ENCODE results near the gene ASIC1.

The ASIC1 gene

DNA sequence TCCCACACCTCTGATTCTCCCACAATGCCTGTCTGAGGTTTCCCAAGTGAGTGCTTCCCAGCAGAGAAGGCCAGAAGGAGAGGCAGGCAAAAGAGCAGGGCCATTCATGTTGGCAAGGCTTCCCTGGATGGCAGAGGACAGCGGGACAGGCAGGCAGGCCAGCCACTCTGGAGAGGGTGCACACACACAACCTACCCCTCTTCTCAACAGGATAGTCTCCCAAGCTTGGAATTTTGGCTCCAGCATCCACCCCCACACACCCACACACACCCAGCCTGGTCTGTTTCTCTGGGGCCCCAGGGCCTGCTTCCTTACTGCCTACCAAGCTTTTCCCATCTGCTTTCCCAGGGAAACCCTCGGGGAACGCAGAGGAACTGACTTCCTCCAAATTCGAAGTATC lies 16.7 kb upstream of the ASIC1 start:
- no peak for DNase-seq (ENCODE audit: low spot score)

DNA sequence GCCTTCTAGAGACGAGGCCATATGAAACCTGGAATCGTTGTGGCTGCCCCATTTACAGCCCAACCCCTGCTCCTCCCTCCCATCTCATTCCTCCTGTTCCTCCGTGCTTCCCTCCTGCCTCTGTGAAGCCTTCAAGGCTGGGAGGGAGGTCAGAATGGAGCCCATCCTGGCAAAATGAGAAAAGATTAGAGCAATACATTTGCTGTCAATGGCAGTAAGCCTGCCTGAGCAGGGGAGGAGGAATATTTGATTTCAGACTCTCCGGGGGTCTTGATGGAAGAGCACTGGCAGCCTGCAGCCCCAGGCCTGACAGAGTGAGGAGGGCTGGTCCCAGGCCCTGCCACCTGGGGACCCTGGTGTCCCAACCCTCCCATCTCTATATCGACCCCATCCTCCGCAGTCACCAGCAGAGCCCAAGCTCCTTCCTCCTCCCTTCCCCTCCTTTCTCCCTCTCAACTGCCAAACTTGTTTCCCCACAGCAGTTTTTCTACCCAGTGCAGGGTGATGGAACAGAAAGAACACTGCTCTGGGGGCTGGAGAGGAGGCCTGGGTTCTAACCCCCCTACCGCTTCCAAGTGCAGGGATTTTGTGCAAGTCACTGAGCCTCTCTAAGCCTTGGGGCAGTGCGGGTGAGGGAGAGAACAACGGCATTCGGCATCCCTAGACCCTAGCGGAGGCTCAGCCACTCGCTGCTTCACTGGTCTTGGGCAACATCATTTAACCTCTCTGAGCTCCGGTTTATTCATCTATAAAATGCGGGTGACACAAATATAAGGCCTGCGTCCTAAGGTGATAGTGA lies 16.1 kb upstream of the ASIC1 start:
- DNase-seq (ENCODE audit: low spot score), result no peak

DNA sequence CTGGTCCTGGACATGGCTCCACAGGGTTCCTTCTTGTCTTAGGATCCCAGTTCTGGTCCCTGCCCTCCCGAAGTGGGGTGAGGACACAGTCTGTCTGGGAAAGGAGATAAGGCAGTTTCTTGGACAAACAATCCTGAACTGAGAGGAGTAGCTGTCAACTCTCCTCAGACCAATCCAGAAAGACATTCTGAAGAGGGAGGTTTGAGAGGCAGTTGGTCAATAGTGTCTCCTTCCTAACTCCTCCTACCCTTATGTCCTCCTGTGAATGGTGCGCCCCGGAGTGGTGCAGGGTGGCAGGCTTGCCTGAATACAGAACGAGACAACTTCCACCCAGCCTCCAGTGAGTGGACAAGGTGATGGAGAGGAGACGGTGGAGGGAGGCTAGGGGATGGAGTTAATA lies 15.4 kb upstream of the ASIC1 start:
- DNase-seq (ENCODE audit: low spot score), result no peak

DNA sequence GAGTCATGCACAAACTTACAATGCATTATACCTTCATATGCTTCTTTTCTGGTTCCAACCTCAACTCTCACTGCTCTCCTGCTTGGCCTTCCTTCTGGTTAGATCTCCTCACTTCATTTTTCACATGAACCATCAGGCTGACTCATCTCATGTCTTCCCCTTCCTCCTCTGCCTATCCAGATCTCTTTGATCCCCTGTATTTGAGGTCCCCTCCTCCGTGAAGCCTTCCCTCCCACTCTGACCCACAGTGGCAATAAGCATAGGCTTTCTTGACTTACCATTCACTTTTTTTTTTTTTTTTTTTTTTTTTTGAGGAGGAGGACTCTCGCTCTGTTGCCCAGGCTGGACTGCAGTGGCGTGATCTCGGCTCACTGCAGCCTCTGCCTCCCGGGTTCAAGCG lies 14.7 kb upstream of the ASIC1 start:
- DNase-seq (ENCODE audit: low spot score), result no peak

DNA sequence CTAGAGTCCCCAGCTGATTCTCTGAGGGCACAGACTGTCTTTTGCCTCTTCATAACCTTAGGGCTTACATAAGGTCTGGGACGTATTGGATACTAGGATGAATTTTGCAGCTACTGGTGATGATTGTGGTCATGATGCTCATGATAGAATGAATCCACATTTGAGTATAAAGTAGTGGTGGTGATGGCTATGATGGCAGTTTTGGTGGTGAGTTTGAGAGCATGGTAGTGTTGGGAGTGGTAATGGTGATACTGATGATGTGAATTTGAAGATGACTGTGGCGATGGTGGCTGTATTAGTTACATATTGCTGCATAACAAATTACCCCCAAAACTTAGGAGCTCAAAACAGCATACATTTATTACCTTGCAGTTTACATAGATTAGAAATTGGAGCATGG lies 14.1 kb upstream of the ASIC1 start:
- no peak for DNase-seq (ENCODE audit: low spot score)

DNA sequence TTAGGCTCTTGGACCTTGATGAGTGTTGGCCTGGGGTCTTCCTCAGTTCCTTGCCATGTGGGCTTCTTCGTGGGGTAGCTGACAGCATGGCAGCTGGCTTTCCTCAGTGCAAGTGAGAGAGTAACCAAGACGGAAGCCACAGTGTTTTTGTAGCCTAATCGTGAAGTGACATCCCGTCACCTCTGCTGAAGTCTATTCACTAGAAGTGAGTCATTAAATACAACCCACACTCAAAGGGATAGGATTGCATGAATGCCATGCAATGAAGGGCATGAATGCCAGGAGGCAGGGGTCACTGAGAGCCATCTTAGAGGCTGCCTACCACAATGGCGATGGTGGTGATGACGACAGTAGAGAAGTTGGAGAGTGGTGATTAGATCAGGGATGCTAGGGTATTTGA lies 13.5 kb upstream of the ASIC1 start:
- no peak for DNase-seq (ENCODE audit: low spot score)

DNA sequence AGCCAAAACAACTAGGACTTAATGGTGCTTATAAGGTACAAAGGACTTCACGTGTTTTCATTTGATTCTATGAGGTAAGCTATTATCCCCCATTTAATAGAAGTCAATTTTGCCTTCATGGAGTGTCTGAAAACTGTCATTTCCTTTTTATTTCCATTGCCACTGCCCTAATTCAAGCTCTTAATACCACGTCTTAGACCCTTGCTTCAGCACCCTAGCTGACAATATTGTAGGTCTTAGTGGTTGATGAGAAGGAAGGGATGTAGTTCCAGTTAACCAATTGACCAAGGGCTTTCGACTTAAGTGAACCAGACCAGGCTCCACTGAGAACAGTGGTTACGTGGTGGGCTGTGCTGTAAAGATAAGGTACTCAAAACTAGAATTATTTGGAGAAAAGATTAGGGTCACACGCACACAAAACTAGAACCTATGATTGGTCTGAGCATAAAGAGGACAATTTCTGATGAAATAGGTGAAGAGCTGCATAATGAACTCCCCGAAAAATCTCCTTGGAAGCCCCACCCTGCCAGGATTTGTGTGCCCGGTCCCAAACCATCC lies 9.6 kb upstream of the ASIC1 start:
- DNase-seq (ENCODE audit: low spot score), result no peak

DNA sequence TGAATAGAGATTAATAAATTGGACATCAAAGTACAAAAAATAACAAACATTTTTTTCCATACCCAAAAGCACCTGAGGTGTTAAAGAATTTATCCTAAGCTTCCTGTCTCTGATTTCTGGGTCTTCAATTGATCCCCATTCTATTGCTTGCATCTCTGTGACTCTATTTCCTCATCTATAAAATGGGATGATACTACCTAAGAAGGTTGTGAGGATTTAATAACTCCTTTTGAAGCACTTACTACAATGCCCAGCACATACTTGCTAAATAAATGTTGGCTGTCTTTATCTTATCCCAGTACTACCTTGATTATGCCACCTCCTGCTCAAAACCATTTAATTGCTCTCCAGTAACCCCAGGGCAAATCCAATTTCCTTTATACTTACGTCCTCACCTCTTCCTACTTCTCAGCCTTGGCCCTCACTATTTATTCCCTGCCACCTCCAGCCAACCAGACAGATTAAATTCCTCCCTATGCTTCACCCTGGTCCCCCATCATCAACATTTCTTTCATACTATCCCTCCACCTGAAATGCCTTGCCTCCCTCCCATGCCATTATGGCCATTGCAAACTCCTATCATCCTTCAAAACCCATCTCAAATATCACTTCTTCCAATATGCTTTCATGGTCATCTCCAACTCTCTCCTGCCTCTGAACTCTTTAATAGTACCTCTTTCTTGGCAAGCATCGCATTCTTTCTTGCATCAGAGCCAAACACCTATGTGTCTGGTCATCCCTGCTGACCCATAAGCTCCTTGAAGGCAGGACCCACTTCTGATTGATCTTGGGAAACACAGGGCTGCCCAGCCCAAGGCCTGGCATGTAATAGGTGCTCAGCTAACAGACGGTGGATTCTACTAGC lies 7.9 kb upstream of the ASIC1 start:
- no peak for DNase-seq (ENCODE audit: low spot score)

DNA sequence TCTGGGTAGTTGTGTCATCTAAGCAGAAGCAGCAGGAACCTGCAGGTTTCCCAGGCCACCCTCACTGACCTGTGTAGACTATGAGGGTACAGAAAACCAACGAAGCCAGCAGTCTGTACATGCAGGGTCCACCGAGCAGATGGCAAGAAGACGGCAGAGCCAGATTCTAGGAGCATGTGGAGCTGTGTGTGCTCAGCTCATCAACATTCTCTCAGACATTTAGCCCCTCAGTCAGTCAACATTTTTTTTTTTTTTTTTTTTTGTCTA lies 7.3 kb upstream of the ASIC1 start:
- no peak for DNase-seq (ENCODE audit: low spot score)

DNA sequence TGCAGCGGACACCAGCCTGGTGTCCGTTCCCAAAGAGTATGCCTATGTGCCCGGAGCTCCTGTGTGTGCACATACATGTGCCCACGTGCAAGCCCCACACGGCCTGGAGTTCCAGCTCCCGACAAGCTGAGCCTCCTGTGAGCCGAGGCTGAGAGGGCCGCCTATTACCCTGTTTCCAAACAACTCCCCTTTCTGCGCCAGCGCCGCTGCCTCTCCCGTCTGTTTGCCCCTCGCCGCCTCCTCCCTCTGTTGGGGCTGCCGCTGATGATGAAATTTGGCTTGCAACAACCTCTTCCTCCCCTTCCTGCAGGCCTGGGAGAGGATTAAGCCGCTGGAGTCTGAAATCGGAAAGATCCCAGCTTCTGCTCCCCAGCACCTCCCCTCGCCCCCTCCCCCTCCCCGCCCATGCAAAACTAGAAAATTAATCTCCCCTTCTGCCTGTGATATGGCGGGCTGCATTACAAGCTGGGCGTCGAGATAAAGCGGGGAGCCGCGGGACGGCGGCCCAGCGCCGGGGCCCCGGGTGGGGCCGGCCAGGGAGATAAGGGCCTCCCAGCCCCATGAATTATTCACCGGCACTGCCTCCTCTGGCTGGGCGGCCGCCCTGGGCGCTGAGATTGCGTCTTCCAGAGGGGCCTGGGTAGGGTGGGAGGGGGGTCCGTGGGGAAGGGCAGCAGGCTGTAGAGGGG lies 6.8 kb upstream of the ASIC1 start:
- no peak for DNase-seq (ENCODE audit: low spot score)

DNA sequence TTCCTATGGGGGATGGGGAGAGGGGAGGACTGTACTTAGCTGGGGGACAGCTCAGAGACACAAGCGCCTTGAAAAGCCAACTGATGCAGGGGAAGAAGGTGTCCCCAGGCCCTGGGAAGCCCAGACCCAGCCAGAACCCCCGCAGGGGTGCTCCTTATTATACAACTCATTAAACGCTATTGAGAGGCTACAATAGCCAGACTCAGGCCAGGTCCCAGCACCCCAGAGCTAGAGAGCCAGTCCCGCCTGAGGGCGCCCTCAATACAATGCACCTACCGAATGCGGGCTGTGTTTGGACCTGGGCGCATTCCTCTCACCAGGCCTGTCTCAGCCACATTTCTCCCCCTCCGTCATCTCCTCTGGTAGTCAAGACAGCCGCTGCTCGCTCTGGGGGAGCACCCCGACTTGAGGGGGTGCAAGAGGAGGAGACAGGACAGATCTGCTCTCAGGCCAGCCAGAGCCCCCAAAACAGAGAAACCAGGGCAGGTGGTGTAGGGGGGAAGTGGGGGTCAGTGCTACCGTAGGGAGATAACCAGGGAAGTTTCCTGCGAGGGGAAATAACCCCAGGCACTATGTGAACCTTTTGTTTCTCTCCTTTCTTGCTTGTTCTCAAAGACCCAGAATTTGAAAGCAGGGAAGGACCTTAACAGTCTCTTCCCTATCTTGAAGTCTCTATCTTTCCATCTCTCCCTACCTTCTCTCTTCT lies 6.1 kb upstream of the ASIC1 start:
- no peak for DNase-seq (ENCODE audit: low spot score)

DNA sequence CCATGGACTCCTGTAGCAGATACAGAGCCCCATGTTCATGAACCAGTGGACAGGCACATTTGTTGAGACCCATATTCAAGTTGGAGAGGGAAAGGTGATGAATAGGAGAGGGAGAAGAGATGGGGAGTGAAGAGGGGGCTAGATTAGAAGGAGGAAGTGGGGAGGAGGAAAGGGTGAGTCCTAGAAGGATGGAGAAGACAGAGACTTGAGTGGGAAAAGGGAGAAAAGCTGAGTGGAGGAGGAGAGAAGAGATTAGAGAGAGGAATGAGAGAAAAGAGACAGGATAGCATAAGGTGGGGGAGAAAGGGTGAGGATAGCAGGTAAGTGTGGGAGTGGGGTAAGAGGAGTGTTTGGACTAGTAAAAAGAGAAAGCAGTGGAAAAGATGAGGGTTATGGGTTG lies 4.9 kb upstream of the ASIC1 start:
- no peak for DNase-seq (ENCODE audit: low spot score)

DNA sequence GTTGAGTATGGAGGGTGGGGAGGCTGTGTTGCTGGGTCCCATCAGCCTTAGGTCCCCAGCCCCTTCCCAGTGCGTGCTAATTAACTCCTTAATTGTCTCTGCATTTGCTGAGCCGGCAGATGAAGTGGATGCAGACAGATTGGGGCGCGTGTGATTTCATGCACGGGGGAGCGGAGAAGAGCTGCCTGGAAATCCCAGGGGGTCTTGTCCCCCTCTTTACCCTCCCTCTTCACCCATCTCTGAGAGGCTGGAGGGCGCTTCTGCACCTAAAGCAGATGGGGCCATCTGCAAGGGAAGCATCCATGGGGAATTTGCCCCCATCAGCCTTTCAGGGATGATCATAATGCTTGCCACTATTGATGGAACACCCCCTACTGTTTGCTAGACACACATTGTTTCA lies 4.4 kb upstream of the ASIC1 start:
- DNase-seq (ENCODE audit: low spot score), result no peak

DNA sequence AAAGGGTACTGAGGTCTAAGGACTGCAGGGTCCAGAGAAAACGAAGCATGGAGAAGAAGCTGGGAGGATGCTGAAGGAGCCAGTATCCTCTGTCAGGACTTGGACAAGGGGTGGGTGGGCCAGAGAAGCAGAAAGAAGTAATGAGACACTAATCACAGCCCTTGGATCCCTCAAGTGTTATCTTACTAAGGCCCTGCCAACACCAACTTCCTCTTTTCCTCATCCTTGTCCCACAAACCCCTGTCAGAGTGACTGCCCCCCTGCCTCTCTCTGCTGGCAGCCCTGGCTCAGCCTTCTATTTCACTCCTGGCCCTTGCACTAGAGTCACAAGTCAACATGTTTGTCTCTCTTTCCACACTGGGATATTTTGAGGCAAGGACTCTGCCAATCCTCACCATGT lies 3.8 kb upstream of the ASIC1 start:
- no peak for DNase-seq (ENCODE audit: low spot score)

DNA sequence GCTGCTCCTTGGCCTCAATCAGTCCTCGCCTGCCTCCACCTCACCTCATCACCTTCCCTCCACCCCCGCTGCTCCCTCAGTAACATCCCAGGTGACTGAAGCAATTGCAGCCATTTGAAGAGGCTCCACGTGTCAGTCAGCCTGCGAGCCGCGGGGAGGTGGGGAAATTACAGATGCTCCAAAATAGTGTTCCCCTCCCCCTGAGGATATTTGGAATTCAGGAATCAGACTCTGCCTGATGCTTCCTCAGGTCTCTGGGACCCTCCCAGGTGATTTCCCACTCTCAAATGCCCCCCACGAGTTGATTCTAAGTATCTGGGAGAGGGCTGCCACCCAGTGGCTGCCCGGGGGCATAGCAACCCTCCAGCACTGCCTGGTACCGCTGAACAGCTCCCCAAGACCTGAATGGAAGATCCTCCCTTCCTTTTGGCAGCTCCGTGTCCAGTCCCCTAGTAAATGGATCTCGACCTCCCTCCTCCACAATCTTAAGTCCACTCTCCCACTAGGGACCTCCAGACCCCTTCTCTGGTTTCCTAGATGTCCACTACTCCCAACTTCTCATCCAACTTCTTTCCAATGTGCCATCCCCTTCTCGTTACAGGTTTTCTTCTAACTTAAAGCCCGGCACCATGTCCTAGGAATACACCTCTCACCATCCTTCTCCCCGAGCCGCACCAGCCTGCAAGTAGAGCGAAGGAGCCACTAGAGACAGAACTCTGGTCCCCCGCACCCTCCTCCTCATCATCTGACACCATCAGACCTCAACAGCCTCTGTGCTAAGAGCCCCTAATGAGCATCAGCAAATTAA lies 1.4 kb upstream of the ASIC1 start:
- peak; percentile 70 for DNase-seq (ENCODE audit: low spot score)

DNA sequence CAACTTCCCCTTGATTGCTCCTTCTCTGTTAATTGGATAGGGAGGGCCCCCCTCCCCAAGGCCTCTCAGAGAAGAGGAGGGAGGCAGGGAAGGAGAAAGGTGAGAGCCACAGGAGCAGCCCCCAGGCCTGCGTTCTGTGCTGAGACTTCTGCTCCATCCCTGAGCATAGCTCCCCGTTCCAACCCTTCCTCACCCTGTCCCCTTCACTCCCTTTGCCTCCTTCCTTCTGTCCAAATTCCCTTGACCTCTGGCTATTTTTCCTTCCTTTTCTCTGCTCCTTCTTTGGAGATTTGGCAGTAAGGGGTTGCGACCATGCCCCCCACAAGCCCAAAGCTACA lies 788 bp upstream of the ASIC1 start:
- no peak for DNase-seq (ENCODE audit: low spot score)

DNA sequence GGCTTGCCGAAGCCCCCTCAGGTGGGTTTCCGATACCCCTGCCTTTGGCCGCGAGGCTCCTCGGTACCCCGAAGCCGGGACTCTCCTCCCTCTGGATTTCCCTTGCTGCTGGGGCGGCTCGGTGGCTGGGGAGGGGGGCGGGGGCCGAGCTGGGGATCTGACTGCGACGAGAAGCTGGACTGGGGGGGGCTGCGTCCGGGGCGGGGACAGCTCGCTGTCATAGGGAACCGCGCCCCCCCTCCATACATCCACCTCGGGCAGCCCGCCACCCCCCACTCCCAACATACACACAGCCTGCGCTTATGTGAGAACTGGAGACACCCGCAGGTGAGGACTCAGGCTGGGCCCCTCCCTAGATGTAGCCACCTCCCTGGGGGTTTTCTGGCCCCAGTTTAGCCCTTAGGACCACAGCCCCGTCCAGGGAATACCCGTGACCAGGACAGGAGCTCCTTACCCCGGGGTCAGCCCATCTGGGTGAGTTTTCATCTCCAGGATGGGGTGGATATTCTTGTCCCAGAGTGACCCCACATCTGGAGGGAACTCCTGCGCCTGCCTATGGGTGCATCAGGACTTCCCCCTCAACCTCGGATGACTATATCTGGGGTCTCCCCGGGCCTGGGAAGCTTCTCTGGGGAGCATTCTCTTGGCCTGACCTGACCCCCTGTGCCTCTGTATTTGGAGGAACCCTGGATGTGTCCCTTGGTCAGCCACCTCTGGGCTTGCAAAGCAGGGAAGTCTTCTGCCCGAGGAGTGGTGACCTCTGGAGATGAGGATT lies 687 bp downstream of the ASIC1 start:
- no peak for DNase-seq (ENCODE audit: low spot score)

DNA sequence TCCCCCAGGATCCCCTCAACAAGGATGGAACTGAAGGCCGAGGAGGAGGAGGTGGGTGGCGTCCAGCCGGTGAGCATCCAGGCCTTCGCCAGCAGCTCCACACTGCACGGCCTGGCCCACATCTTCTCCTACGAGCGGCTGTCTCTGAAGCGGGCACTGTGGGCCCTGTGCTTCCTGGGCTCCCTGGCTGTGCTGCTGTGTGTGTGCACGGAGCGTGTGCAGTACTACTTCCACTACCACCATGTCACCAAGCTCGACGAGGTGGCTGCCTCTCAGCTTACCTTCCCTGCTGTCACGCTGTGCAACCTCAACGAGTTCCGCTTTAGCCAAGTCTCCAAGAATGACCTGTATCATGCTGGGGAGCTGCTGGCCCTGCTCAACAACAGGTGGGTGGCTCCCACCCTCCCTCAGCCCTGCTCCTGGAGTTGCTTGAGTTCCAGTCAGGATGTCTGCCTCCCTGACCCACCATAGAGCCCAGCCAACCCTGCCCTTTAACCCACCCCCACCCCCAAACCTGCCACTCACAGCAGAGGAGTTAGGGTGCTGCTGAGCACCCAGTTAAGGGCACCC lies 1.4 kb downstream of the ASIC1 start:
- no peak for DNase-seq (ENCODE audit: low spot score)

DNA sequence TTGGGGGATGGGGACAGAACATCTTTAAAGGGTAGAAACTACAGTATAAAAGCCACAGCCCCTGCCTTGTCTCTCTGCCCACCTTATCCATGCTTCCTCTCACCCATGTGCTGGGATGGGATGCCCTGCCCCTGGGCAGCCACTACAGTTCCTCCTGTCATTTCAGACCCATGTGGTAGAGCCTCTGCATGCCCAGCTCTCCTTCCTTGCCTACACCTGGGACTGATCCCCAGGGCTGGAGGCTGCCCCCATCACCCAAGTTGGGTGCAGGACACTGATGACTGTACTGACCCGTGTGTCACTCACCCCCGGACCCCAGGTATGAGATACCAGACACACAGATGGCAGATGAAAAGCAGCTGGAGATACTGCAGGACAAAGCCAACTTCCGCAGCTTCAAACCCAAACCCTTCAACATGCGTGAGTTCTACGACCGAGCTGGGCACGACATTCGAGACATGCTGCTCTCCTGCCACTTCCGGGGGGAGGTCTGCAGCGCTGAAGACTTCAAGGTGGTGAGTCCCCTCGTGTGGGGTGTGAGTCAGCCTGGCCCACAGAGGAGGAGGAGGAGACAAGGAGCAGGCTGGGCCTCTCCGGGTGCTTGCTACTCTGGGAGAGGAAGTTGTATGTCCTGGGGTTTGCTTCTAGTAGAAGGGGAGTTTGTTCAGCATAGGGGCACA lies 2.2 kb downstream of the ASIC1 start:
- no peak for DNase-seq (ENCODE audit: low spot score)

Data from SK-N-DZ (cell line).